Measurements from ENCODE around the gene URB2.

- no peak for TF ChIP-seq CTCF (IDR thresholded peaks at IDR 0.05)
- TF ChIP-seq POLR2A (IDR thresholded peaks at IDR 0.05): no peak
These were observed 59.1 kb downstream of the URB2 start for GRCh38 chr1:229685149-229685548.
